ENCODE results near the gene IMP4. TPM values are rescaled to one million over a fixed set of nuclear protein-coding genes. Genes with fewer than 3 reads are reported as not detected.

IMP4 gene
- total and polyA plus RNA-seq, 2 of the 13 experiments (the other 11 are each of a cell fraction or from before 2014, with no cell fraction given), result 142 to 158 TPM

DNA sequence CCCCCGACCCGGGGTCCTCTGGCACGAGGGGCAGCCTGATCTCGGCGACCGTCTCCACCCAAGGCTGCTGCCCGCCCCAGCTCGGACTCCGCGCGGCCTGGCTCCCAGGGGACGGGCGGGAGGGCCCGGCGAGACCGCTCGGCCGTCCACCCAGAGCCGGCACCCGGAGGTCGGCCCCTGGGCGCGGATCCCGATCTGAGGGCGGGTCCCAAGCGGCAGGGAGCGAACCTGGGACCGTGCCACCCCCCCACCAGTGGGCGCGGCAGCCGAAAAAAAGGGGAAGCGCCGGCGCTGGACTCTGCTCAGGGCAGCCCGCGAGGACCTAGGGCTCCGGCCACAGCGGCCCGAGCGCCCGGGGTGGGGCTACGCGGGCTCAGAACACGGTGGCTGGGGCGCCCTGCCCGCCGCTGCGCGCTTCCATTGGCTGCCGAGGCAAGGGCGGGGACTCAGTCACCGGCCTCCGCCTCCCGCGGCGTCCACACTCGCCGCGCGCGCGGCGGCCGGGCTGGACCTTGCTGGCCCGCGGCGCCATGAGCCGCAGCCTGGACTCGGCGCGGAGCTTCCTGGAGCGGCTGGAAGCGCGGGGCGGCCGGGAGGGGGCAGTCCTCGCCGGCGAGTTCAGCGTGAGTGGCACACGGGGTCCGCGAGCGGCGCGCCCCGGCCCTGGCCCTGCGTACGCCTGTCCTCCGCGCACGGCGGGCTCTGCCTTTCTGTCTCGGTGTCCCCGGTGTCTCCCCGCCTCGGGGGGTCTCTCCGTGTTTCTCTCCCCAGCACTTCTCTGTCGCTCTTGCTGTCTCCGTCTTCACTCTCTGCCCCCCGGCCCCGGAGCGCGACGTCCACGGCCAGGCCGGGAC lies 13.1 kb downstream of the IMP4 start, which contains the start of gene PTPN18 (continued):
- TF ChIP-seq, protein P1, sequence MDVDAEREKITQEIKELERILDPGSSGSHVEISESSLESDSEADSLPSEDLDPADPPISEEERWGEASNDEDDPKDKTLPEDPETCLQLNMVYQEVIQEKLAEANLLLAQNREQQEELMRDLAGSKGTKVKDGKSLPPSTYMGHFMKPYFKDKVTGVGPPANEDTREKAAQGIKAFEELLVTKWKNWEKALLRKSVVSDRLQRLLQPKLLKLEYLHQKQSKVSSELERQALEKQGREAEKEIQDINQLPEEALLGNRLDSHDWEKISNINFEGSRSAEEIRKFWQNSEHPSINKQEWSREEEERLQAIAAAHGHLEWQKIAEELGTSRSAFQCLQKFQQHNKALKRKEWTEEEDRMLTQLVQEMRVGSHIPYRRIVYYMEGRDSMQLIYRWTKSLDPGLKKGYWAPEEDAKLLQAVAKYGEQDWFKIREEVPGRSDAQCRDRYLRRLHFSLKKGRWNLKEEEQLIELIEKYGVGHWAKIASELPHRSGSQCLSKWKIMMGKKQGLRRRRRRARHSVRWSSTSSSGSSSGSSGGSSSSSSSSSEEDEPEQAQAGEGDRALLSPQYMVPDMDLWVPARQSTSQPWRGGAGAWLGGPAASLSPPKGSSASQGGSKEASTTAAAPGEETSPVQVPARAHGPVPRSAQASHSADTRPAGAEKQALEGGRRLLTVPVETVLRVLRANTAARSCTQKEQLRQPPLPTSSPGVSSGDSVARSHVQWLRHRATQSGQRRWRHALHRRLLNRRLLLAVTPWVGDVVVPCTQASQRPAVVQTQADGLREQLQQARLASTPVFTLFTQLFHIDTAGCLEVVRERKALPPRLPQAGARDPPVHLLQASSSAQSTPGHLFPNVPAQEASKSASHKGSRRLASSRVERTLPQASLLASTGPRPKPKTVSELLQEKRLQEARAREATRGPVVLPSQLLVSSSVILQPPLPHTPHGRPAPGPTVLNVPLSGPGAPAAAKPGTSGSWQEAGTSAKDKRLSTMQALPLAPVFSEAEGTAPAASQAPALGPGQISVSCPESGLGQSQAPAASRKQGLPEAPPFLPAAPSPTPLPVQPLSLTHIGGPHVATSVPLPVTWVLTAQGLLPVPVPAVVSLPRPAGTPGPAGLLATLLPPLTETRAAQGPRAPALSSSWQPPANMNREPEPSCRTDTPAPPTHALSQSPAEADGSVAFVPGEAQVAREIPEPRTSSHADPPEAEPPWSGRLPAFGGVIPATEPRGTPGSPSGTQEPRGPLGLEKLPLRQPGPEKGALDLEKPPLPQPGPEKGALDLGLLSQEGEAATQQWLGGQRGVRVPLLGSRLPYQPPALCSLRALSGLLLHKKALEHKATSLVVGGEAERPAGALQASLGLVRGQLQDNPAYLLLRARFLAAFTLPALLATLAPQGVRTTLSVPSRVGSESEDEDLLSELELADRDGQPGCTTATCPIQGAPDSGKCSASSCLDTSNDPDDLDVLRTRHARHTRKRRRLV (CRISPR knock-in tag; IDR thresholded peaks at IDR 0.05), result no peak
- TF ChIP-seq, protein P2, sequence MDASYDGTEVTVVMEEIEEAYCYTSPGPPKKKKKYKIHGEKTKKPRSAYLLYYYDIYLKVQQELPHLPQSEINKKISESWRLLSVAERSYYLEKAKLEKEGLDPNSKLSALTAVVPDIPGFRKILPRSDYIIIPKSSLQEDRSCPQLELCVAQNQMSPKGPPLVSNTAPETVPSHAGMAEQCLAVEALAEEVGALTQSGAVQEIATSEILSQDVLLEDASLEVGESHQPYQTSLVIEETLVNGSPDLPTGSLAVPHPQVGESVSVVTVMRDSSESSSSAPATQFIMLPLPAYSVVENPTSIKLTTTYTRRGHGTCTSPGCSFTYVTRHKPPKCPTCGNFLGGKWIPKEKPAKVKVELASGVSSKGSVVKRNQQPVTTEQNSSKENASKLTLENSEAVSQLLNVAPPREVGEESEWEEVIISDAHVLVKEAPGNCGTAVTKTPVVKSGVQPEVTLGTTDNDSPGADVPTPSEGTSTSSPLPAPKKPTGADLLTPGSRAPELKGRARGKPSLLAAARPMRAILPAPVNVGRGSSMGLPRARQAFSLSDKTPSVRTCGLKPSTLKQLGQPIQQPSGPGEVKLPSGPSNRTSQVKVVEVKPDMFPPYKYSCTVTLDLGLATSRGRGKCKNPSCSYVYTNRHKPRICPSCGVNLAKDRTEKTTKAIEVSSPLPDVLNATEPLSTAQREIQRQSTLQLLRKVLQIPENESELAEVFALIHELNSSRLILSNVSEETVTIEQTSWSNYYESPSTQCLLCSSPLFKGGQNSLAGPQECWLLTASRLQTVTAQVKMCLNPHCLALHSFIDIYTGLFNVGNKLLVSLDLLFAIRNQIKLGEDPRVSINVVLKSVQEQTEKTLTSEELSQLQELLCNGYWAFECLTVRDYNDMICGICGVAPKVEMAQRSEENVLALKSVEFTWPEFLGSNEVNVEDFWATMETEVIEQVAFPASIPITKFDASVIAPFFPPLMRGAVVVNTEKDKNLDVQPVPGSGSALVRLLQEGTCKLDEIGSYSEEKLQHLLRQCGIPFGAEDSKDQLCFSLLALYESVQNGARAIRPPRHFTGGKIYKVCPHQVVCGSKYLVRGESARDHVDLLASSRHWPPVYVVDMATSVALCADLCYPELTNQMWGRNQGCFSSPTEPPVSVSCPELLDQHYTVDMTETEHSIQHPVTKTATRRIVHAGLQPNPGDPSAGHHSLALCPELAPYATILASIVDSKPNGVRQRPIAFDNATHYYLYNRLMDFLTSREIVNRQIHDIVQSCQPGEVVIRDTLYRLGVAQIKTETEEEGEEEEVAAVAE (CRISPR knock-in tag; IDR thresholded peaks at IDR 0.05; ENCODE audit: borderline replicate concordance), result no peak
- TF ChIP-seq ZBTB26 (CRISPR knock-in tag; IDR thresholded peaks at IDR 0.05; ENCODE audit: borderline replicate concordance) (0 out of 2 replicates have a peak, but pooled peaks have one; percentile 17), SIX1 (CRISPR knock-in tag; IDR thresholded peaks at IDR 0.05; ENCODE audit: borderline replicate concordance) (0 out of 2 replicates have a peak, but pooled peaks have one; percentile 20), SRF (IDR thresholded peaks at IDR 0.05; ENCODE audit: low read depth, low read length) (no peak), ZSCAN9 (CRISPR knock-in tag; IDR thresholded peaks at IDR 0.05; ENCODE audit: borderline replicate concordance) (peak; percentile 56; the same call in 1 of the 2 replicates), TBP (CRISPR knock-in tag; IDR thresholded peaks at IDR 0.05) (no peak), IRF2 (CRISPR knock-in tag; IDR thresholded peaks at IDR 0.05) (no peak), SIN3B (IDR thresholded peaks at IDR 0.05; ENCODE audit: low read length) (no peak), RXRB (CRISPR knock-in tag; IDR thresholded peaks at IDR 0.05; ENCODE audit: borderline replicate concordance) (0 out of 2 replicates have a peak, but pooled peaks have one; percentile 15), CEBPZ (IDR thresholded peaks at IDR 0.05; ENCODE audit: low read length) (no peak), YY1 (IDR thresholded peaks at IDR 0.05; ENCODE audit: insufficient read depth, insufficient replicate concordance, low read depth, low read length) (peak; percentile 92)
